ENCODE measurements around the gene PPFIBP2.

The PPFIBP2 gene

GRCh38 chr11:7578276-7578955 is 64.6 kb downstream of the PPFIBP2 start:
- no peak for DNase-seq (ENCODE audit: low read depth)

GRCh38 chr11:7579361-7579791 is 65.6 kb downstream of the PPFIBP2 start:
- DNase-seq (ENCODE audit: low read depth) = no peak

- DNase-seq (ENCODE audit: low read depth) = no peak
These were observed 67.3 kb downstream of the PPFIBP2 start for GRCh38 chr11:7581021-7581590.

- DNase-seq (ENCODE audit: low read depth) = no peak
These were observed 68.7 kb downstream of the PPFIBP2 start for GRCh38 chr11:7582338-7582985.

GRCh38 chr11:7583248-7583647 is 69.4 kb downstream of the PPFIBP2 start:
- DNase-seq (ENCODE audit: low read depth) = no peak

- no peak for DNase-seq (ENCODE audit: low read depth)
These were observed 71.1 kb downstream of the PPFIBP2 start for GRCh38 chr11:7584910-7585309.

GRCh38 chr11:7585816-7586215 is 72.0 kb downstream of the PPFIBP2 start:
- DNase-seq (ENCODE audit: low read depth) = no peak

GRCh38 chr11:7586376-7586775 is 72.6 kb downstream of the PPFIBP2 start:
- no peak for DNase-seq (ENCODE audit: low read depth)

- DNase-seq (ENCODE audit: low read depth) = no peak
These were observed 73.9 kb downstream of the PPFIBP2 start for GRCh38 chr11:7587712-7588111.

GRCh38 chr11:7589861-7590260 is 76.1 kb downstream of the PPFIBP2 start:
- DNase-seq (ENCODE audit: low read depth) = no peak

GRCh38 chr11:7590529-7590928 is 76.7 kb downstream of the PPFIBP2 start:
- DNase-seq (ENCODE audit: low read depth) = no peak

GRCh38 chr11:7591107-7591894 is 77.5 kb downstream of the PPFIBP2 start:
- DNase-seq (ENCODE audit: low read depth) = no peak

- no peak for DNase-seq (ENCODE audit: low read depth)
These were observed 78.2 kb downstream of the PPFIBP2 start for GRCh38 chr11:7591987-7592386.

- DNase-seq (ENCODE audit: low read depth) = no peak
These were observed 78.9 kb downstream of the PPFIBP2 start for GRCh38 chr11:7592711-7593110.

- DNase-seq (ENCODE audit: low read depth) = no peak
These were observed 79.7 kb downstream of the PPFIBP2 start for GRCh38 chr11:7593481-7593880.

GRCh38 chr11:7595016-7595866 is 81.4 kb downstream of the PPFIBP2 start:
- no peak for DNase-seq (ENCODE audit: low read depth)

GRCh38 chr11:7595951-7596350 is 82.2 kb downstream of the PPFIBP2 start:
- no peak for DNase-seq (ENCODE audit: low read depth)

GRCh38 chr11:7596975-7597391 is 83.2 kb downstream of the PPFIBP2 start:
- DNase-seq (ENCODE audit: low read depth) = no peak

GRCh38 chr11:7597620-7598019 is 83.8 kb downstream of the PPFIBP2 start:
- no peak for DNase-seq (ENCODE audit: low read depth)

GRCh38 chr11:7599209-7599608 is 85.4 kb downstream of the PPFIBP2 start:
- no peak for DNase-seq (ENCODE audit: low read depth)

- DNase-seq (ENCODE audit: low read depth) = no peak
These were observed 86.5 kb downstream of the PPFIBP2 start for GRCh38 chr11:7600205-7600775.

All from non-pigmented ciliary epithelial cell (primary cell).